Upper lobe of left lung (tissue), 6 donors: Measurements from ENCODE around the gene DRGX. TPM values are rescaled to one million over a fixed set of nuclear protein-coding genes. Genes with fewer than 3 reads are reported as not detected.
A peak's percentile ranks its signal among the peaks of the same experiment; 100 is the strongest.

Experiments
- ATAC-seq, 2 donors: fragments of 200-7000 bp; cut with Tn5 transposase; one replicate each; pipeline ENCODE4 v1.9.1; 2022; ENCODE audit warnings: mild to moderate bottlenecking in 2 of 2, moderate library complexity in 2 of 2; ENCODE audit not compliant: low FRiP score in 2 of 2
- DNase-seq, 2 donors: peaks; one replicate each; pipeline ENCODE4 v3.0.0-alpha.2; 2019 to 2020
- H3K27ac ChIP-seq, 4 donors: fragments of 200-600 bp; sonication (generic); one replicate each; pipeline ENCODE4 v1.5.1; 2016 to 2019
- H3K27me3 ChIP-seq, 4 donors: fragments of 200-600 bp; sonication (generic); one replicate each; pipeline ENCODE4 v1.5.1; 2017 to 2019
- H3K36me3 ChIP-seq, 4 donors: fragments of 200-600 bp; sonication (generic); one replicate each; pipeline ENCODE4 v1.5.1; 2016 to 2019
- H3K4me1 ChIP-seq, 4 donors: fragments of 200-600 bp; sonication (generic); one replicate each; pipeline ENCODE4 v1.5.1; 2018 to 2019
- H3K4me3 ChIP-seq, 4 donors: fragments of 200-600 bp; sonication (generic); one replicate each; pipeline ENCODE4 v1.5.1; 2017 to 2019; ENCODE audit warnings: mild to moderate bottlenecking in 2 of 4, moderate library complexity in 1 of 4
- H3K9me3 ChIP-seq, 4 donors: fragments of 200-600 bp; sonication (generic); one replicate each; pipeline ENCODE4 v1.5.1; 2018 to 2019
- EP300 ChIP-seq, 4 donors: sonication (generic); formaldehyde crosslinking; IDR thresholded peaks; one replicate each; pipeline ENCODE4 v1.5.1; 2017; ENCODE audit warnings: antibody characterized with exemption in 4 of 4, control low read depth in 2 of 4
- POLR2A ChIP-seq, 4 donors: fragments of 450-650 bp; IDR thresholded peaks; one replicate each; pipeline ENCODE4 v1.5.1; 2016 to 2017; ENCODE audit warnings: antibody characterized with exemption in 4 of 4, mild to moderate bottlenecking in 2 of 4
- POLR2AphosphoS5 ChIP-seq, 2 donors: sonication (generic); formaldehyde crosslinking; IDR thresholded peaks; one replicate each; pipeline ENCODE4 v1.5.1; 2017; ENCODE audit warnings: antibody characterized with exemption in 2 of 2
- WGBS, 2 donors: methylation state at CpG; one replicate each; pipeline ENCODE4 v1.1.5; 2017 to 2018; 5-methylcytosine and 5-hydroxymethylcytosine counted together
- total RNA-seq, 6 donors: library from RNA; depleted of rRNA in 4 of 6; stranded (reverse); fragments of >200 nt in 4 of 6; gene quantifications; one replicate each; pipeline versions ENCODE4 v1.1.0 to v1.2.1, GENCODE V29; 2016 to 2021
- TF ChIP-seq, protein P1 (sequence below), 6 experiments: fragments of 450-650 bp in 4 of 6; fragments of 200-600 bp in 2 of 6; sonication (generic) in 2 of 6; IDR thresholded peaks; one replicate each; pipeline ENCODE4 v1.5.1; 2016 to 2019; ENCODE audit warnings: antibody characterized with exemption in 6 of 6
- donor health status: DM: no; HTN: no; CAD: no; lungs with moderate emphysema.
- donor health status: DM: no; HTN: yes; CAD: no; lungs with severe emphysema.

Gene DRGX
- total RNA-seq, 6 donors from 2014 or later: 0.09 to 0.17 TPM; not detected in 4

DNA sequence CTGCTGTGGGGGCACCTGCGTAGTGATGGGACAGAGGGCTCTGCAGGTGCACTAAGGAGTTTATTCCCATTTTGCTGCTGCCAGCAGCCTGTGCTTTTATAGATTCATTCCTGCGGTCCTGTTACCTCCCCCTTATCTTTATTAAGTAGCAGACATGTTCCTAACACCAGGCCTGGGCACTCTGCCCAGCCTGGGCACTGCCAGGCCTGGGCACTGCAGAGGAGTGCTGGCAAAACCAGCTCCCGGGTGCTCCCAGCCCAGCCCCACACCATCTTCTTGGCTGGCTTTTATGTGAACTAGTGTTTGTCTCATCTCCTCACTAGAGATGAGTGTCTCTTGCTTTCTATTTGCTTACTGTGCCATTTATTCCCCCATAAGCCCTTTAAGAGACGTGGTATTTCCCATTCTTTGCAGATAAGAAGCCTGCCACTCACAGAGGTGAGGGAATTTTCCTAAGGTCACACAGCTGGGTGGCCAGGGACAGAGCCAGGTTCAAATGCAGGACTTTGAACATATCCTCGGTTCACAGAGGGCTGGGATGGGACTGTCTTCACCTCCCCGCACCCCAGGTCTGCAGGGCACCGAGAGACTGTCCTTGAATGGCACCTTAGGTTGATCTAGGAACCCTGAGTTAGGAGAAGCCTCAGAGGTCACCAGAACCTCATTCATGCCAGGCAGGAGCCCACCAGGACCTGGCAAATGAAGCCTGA is 14.6 kb upstream of the DRGX start:
- Histone ChIP-seq H3K9me3 (no peaks in the 10 kb centered on the region), H3K4me1 (peaks cover 0 to 10% (median 0%) of the 10 kb centered on the region in 4 donors), H3K4me3 (no peak overlapping the region), H3K27me3 (no peaks in the 10 kb centered on the region), H3K27ac (no peak overlapping the region), H3K36me3 (no peaks in the 10 kb centered on the region)
- 62 to 63% methylated on average over 3 to 7 of the region's 7 CpGs for WGBS, 2 donors
- no peak for TF ChIP-seq EP300 (IDR thresholded peaks at IDR 0.05)
- TF ChIP-seq POLR2A (IDR thresholded peaks at IDR 0.05): no peak
- TF ChIP-seq, protein P1, sequence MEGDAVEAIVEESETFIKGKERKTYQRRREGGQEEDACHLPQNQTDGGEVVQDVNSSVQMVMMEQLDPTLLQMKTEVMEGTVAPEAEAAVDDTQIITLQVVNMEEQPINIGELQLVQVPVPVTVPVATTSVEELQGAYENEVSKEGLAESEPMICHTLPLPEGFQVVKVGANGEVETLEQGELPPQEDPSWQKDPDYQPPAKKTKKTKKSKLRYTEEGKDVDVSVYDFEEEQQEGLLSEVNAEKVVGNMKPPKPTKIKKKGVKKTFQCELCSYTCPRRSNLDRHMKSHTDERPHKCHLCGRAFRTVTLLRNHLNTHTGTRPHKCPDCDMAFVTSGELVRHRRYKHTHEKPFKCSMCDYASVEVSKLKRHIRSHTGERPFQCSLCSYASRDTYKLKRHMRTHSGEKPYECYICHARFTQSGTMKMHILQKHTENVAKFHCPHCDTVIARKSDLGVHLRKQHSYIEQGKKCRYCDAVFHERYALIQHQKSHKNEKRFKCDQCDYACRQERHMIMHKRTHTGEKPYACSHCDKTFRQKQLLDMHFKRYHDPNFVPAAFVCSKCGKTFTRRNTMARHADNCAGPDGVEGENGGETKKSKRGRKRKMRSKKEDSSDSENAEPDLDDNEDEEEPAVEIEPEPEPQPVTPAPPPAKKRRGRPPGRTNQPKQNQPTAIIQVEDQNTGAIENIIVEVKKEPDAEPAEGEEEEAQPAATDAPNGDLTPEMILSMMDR (IDR thresholded peaks at IDR 0.05): no peak
- no peak for TF ChIP-seq POLR2AphosphoS5 (IDR thresholded peaks at IDR 0.05)
- DNase-seq (peak in 1 of 2 donors; percentile 49), ATAC-seq (peak in 1 of 2 donors; percentile 57)

DNA sequence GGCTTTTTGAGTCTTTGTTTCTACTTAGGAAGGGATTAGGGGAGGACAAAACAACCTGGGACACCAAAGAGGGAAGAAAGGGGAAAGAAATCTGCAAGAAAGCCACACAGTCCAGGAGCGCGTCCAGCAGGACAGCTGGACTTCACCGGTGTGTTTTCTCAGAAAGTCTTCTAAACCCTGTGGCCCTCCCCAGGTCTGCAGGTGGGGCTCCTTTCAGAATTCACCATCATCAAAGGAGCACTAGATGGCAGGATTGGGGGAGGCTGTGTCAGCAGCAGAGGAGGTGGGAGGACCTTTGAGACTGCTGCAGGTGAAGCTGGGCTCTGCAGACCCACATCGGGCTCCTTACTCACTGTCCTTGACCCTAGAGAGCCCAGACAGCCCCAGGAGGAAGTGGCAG is 13.9 kb upstream of the DRGX start:
- Histone ChIP-seq H3K4me3 (no peak overlapping the region), H3K9me3 (no peaks in the 10 kb centered on the region), H3K36me3 (no peaks in the 10 kb centered on the region), H3K4me1 (peaks cover 0 to 10% (median 0%) of the 10 kb centered on the region in 4 donors), H3K27me3 (no peaks in the 10 kb centered on the region), H3K27ac (no peak overlapping the region)
- DNase-seq (no peak), ATAC-seq (peak in 1 of 2 donors; percentile 2)
- no peak for TF ChIP-seq EP300 (IDR thresholded peaks at IDR 0.05)
- TF ChIP-seq POLR2AphosphoS5 (IDR thresholded peaks at IDR 0.05): no peak
- TF ChIP-seq, protein P1 (IDR thresholded peaks at IDR 0.05): no peak
- TF ChIP-seq POLR2A (IDR thresholded peaks at IDR 0.05): no peak
- 89 to 95% methylated on average over 3 to 4 of the region's 4 CpGs for WGBS, 2 donors

DNA sequence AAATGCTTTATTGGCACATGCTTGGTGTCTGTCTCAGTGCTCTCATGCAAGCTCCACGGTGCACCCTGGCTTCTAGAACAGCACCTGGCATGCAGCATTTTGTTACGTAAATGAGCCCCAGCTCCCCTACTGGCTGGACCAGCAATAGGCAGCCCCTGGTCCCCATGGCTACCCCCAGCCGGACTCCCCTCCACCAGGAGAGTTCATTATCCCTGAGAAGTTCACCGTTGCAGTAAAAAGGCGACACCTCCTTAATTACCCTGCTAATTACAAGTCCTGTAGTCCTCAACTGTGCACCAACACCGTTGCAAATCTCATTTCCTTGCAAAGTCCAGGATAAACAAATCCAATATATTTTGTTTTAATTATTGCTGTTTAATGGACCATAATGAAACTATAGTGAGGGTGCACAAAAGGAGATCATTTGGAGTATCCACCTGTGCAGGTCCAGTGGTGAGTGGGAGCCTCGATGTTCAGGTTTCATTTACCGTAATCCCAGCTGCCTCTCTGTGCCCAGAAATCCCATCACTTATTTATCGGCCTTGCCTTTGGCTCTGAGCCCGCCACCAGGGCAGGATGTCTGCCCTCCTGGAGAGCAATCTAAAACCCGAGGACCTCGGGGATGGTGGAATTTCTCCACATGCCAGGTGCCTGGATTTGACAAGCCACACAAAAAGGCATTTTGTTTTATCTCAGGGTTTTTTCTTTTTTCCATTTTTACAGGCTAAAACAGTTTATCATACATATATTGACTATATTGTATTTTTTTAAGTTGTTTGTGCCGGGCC is 12.8 kb upstream of the DRGX start:
- WGBS, 2 donors: 66% methylated on average over 13 of the region's 13 CpGs
- H3K27me3 ChIP-seq: no peaks in the 10 kb centered on the region
- H3K36me3 ChIP-seq: no peaks in the 10 kb centered on the region
- H3K9me3 ChIP-seq: no peaks in the 10 kb centered on the region
- no peak overlapping the region for H3K27ac ChIP-seq
- TF ChIP-seq, protein P1 (IDR thresholded peaks at IDR 0.05): no peak
- no peak for TF ChIP-seq POLR2A (IDR thresholded peaks at IDR 0.05)
- no peak for TF ChIP-seq EP300 (IDR thresholded peaks at IDR 0.05)
- TF ChIP-seq POLR2AphosphoS5 (IDR thresholded peaks at IDR 0.05): no peak
- ATAC-seq: no peak
- H3K4me1 ChIP-seq: peaks cover 0 to 10% (median 0%) of the 10 kb centered on the region in 4 donors
- no peak overlapping the region for H3K4me3 ChIP-seq
- DNase-seq: no peak

DNA sequence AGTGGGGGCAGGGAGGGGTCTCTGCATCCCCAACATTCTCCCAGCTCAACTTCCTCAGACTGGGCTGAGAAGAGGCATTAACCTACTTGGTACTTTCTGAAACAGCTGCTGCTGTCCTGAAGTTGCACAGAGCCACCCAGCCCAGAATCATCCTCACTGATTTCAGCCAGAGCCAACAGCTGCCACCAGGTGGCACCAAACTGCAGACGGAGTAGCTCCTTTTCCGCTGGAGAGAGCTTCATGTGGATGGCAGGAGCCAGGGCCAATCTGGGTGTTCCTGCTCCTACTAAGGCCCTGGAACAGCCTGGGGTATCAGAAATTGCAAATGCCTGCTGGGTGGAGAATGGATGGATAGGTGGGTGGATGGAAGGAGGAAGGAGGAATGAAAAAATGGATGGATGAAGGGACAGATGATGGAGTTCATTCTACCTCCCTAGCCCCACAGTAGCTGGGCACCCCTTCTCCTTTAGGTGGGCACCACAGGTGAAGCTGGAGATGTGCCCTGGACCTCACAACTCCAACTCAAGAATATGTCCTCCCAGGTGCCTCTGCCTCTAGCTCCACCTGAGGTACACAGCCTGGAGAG is 11.8 kb upstream of the DRGX start:
- 0% methylated on average over 2 of the region's 2 CpGs for WGBS, 2 donors
- Histone ChIP-seq H3K36me3 (no peaks in the 10 kb centered on the region), H3K9me3 (no peaks in the 10 kb centered on the region), H3K4me3 (no peak overlapping the region), H3K4me1 (peaks cover 0 to 10% (median 0%) of the 10 kb centered on the region in 4 donors), H3K27ac (no peak overlapping the region), H3K27me3 (no peaks in the 10 kb centered on the region)
- TF ChIP-seq EP300 (IDR thresholded peaks at IDR 0.05): no peak
- TF ChIP-seq, protein P1 (IDR thresholded peaks at IDR 0.05): peak; percentile 67 to 83 (median 78)
- peak in 1 of 2 donors; percentile 78 for DNase-seq
- ATAC-seq: peak; percentile 68 to 86
